ENCODE measurements around the gene ANKFN1.

ANKFN1 gene

GRCh38 chr17:56457501-56457900 lies 304.2 kb downstream of the ANKFN1 start:
- TF ChIP-seq, protein P1, sequence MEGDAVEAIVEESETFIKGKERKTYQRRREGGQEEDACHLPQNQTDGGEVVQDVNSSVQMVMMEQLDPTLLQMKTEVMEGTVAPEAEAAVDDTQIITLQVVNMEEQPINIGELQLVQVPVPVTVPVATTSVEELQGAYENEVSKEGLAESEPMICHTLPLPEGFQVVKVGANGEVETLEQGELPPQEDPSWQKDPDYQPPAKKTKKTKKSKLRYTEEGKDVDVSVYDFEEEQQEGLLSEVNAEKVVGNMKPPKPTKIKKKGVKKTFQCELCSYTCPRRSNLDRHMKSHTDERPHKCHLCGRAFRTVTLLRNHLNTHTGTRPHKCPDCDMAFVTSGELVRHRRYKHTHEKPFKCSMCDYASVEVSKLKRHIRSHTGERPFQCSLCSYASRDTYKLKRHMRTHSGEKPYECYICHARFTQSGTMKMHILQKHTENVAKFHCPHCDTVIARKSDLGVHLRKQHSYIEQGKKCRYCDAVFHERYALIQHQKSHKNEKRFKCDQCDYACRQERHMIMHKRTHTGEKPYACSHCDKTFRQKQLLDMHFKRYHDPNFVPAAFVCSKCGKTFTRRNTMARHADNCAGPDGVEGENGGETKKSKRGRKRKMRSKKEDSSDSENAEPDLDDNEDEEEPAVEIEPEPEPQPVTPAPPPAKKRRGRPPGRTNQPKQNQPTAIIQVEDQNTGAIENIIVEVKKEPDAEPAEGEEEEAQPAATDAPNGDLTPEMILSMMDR (conservative IDR thresholded peaks at IDR 0.05; ENCODE audit: control insufficient read depth, insufficient read depth, low read depth, low read length), result no peak
- DNase-seq (ENCODE audit: low read depth), result no peak

GRCh38 chr17:56465886-56466285 lies 312.6 kb downstream of the ANKFN1 start:
- DNase-seq (ENCODE audit: low read depth), result no peak
- no peak overlapping the region for H3K4me3 ChIP-seq (ENCODE audit: control insufficient read depth, low read depth, low read length)
- TF ChIP-seq, protein P1 (conservative IDR thresholded peaks at IDR 0.05; ENCODE audit: control insufficient read depth, insufficient read depth, low read depth, low read length), result no peak

More at GRCh38 chr17:56457501-56457900, 304.2 kb downstream of the ANKFN1 start:
- no peak overlapping the region for H3K4me3 ChIP-seq (ENCODE audit: control insufficient read depth, low read depth, low read length)

GRCh38 chr17:56468840-56469239 lies 315.6 kb downstream of the ANKFN1 start:
- TF ChIP-seq, protein P1 (conservative IDR thresholded peaks at IDR 0.05; ENCODE audit: control insufficient read depth, insufficient read depth, low read depth, low read length), result no peak
- DNase-seq (ENCODE audit: low read depth), result no peak
- H3K4me3 ChIP-seq (ENCODE audit: control insufficient read depth, low read depth, low read length), result no peak overlapping the region

DNA sequence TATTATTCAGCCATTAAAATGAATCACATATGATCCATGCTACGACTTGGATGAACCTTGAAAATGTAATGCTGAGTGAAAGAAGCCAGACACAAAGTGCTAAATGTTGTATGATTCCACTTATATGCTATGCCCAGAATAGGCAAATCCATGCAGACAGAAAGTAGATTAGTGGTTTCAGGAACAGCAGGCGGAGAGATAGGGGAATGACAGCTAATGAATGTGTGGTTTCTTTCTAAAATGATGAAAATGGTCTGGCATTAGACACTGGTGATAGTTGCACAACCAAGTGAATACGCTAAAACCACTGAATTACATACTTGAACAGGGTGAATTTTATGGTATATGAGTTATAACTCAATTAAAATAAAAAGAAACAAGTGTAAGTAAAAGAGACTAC lies 318.4 kb downstream of the ANKFN1 start:
- DNase-seq (ENCODE audit: low read depth), result no peak
- H3K4me3 ChIP-seq (ENCODE audit: control insufficient read depth, low read depth, low read length), result no peak overlapping the region
- TF ChIP-seq, protein P1 (conservative IDR thresholded peaks at IDR 0.05; ENCODE audit: control insufficient read depth, insufficient read depth, low read depth, low read length), result no peak

DNA sequence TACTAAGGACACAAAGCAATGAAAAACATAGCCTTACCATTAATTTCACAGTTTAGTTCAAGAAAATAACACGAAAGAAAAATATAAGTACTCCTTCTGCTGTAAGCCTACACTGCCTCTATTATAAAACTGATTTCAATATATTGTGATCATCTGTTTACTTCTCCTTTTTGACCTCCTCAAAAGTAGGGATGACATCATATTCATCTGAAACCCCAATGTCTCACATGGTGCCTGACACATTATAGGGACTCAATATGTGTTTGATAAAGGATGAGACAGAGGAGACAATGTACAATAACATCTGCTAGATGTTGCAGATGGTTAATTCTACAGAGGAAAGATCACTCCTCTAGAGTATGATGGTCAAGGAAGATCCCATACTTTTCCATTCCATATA lies 321.8 kb downstream of the ANKFN1 start:
- no peak for DNase-seq (ENCODE audit: low read depth)

DNA sequence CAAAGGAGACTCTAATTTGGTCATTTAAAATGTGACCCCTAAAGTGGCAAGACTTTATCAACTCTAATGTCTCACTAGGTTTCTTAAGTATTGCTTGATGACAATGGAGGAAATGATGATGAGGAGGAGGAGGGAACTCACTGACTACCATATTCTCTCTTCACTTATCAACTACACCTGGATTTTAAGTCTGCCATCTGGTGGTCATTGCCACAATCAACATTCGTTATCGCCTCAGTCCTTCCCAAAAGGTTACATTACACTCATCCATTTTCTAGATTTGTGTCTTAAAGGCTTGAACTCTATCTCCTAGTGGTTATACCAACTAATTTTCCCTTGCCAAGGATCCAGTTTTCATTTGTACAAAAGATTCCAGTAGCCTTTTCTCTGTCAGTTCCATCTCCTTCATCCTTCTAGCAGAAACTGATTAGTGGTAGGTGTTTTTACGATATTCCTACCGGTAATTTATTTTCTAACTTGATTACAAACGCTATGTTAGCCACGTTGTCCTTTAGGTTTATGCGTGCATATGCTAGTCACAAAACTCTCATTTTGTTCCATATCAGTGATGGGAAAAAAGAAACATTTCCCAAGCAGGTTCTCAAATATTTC lies 325.7 kb downstream of the ANKFN1 start:
- H3K4me3 ChIP-seq (ENCODE audit: control insufficient read depth, low read depth, low read length), result no peak overlapping the region
- TF ChIP-seq, protein P1 (conservative IDR thresholded peaks at IDR 0.05; ENCODE audit: control insufficient read depth, insufficient read depth, low read depth, low read length), result peak; percentile 55
- peak; percentile 47 for DNase-seq (ENCODE audit: low read depth)

More for the DNA sequence above, 321.8 kb downstream of the ANKFN1 start:
- no peak overlapping the region for H3K4me3 ChIP-seq (ENCODE audit: control insufficient read depth, low read depth, low read length)
- TF ChIP-seq, protein P1 (conservative IDR thresholded peaks at IDR 0.05; ENCODE audit: control insufficient read depth, insufficient read depth, low read depth, low read length), result no peak

All from fibroblast of mammary gland (primary cell).